H1 (cell line): ENCODE data around the gene ATP2A3. TPM values are rescaled to one million over a fixed set of nuclear protein-coding genes. Genes with fewer than 3 reads are reported as not detected.
"Not testable (repeated sequence)": the region's sequence is repeated elsewhere in the genome, so short reads cannot be mapped to it uniquely, and the experiment has no call there.

ENCODE experiments used
- CTCF ChIA-PET: fragments of 300-600 bp; sonication (Branson Sonifier 250); formaldehyde crosslinking; loops from one replicate; lab custom pipeline; 2021; ENCODE audit not compliant: partially characterized antibody; lab: Charles Lee
- POLR2A ChIA-PET: fragments of 300-600 bp; sonication (Branson Sonifier 250); formaldehyde crosslinking; loops from one replicate; lab custom pipeline; 2021; ENCODE audit warnings: inconsistent platforms; ENCODE audit not compliant: partially characterized antibody; lab: Charles Lee
- DNase-seq, 2 experiments: peaks; one replicate each; pipeline versions ENCODE4 v3.0.0 to v3.0.0-alpha.2; 2010 to 2022; ENCODE audit warnings: low spot score in 2 of 2, low read depth in 1 of 2, mixed read lengths in 1 of 2
- FAIRE-seq: peaks from 2 replicates; lab custom pipeline; 2011; peaks lifted over from hg19 to GRCh38; lab: Jason Lieb, UNC
- H2AFZ ChIP-seq: 2 replicates; pipeline ENCODE4 v1.8.1; 2012; ENCODE audit warnings: low read length, inconsistent platforms
- H2AK5ac ChIP-seq: 2 replicates; pipeline ENCODE4 v1.6.1; 2013; ENCODE audit warnings: low read depth, low read length
- H2BK120ac ChIP-seq: replicated peaks from 2 replicates; pipeline ENCODE3; 2013; ENCODE audit warnings: low read depth, low read length, inconsistent platforms
- H2BK12ac ChIP-seq: 2 replicates; pipeline ENCODE4 v1.6.1; 2013; ENCODE audit warnings: low read depth, low read length
- H2BK15ac ChIP-seq: 2 replicates; pipeline ENCODE4 v1.6.1; 2013; ENCODE audit warnings: low read length
- H2BK20ac ChIP-seq: 2 replicates; pipeline ENCODE4 v1.6.1; 2013; ENCODE audit warnings: low read length
- H2BK5ac ChIP-seq: 2 replicates; pipeline ENCODE4 v1.6.1; 2013; ENCODE audit warnings: low read depth, low read length
- H3K14ac ChIP-seq: 2 replicates; pipeline ENCODE4 v1.6.1; 2013; ENCODE audit warnings: inconsistent platforms; ENCODE audit not compliant: insufficient read length
- H3K18ac ChIP-seq: 2 replicates; pipeline ENCODE4 v1.6.1; 2013; ENCODE audit warnings: low read length; ENCODE audit errors: extremely low read depth
- H3K23ac ChIP-seq: 2 replicates; pipeline ENCODE4 v1.6.1; 2013; ENCODE audit warnings: inconsistent platforms; ENCODE audit not compliant: insufficient read length
- H3K23me2 ChIP-seq: 2 replicates; pipeline ENCODE4 v1.6.1; 2013; ENCODE audit warnings: low read depth, low read length
- H3K27ac ChIP-seq: 2 replicates; pipeline ENCODE4 v1.6.1; 2011; ENCODE audit warnings: low read depth, low read length, inconsistent platforms
- H3K27me3 ChIP-seq, 4 experiments: replicated peaks in 1 of 4; 1 replicate in 1 of 4; 2 replicates in 3 of 4; pipeline versions ENCODE4 v1.6.1 to v1.8.1; 2011 to 2013; ENCODE audit warnings: low read length in 3 of 4, mild to moderate bottlenecking in 3 of 4, inconsistent platforms in 2 of 4, mixed read lengths in 2 of 4, moderate library complexity in 1 of 4; ENCODE audit not compliant: control insufficient read depth in 3 of 4, insufficient read depth in 3 of 4; ENCODE audit errors: extremely low read depth in 1 of 4
- H3K36me3 ChIP-seq, 4 experiments: 2 replicates each; pipeline versions ENCODE4 v1.6.1 to v1.8.1; 2011 to 2013; ENCODE audit warnings: mild to moderate bottlenecking in 4 of 4, low read length in 3 of 4, moderate library complexity in 2 of 4, control low read depth in 1 of 4, inconsistent platforms in 1 of 4; ENCODE audit not compliant: insufficient read depth in 4 of 4, control insufficient read depth in 2 of 4
- H3K4ac ChIP-seq: replicated peaks from 2 replicates; pipeline ENCODE3; 2013; ENCODE audit warnings: low read length, low read depth, mixed read lengths, inconsistent platforms; ENCODE audit not compliant: insufficient read length
- H3K4me1 ChIP-seq, 4 experiments: replicated peaks in 1 of 4; 1 replicate in 1 of 4; 2 replicates in 3 of 4; pipeline versions ENCODE4 v1.6.1 to v1.8.1; 2011 to 2013; ENCODE audit warnings: low read length in 3 of 4, inconsistent platforms in 2 of 4, mixed read lengths in 1 of 4; ENCODE audit not compliant: insufficient read depth in 4 of 4, control insufficient read depth in 3 of 4
- H3K4me2 ChIP-seq, 2 experiments: 2 replicates each; pipeline versions ENCODE4 v1.6.1 to v1.8.1; 2011 to 2013; ENCODE audit warnings: low read depth in 2 of 2, low read length in 2 of 2, control low read depth in 1 of 2, inconsistent platforms in 1 of 2, mild to moderate bottlenecking in 1 of 2; ENCODE audit not compliant: insufficient read depth in 1 of 2
- H3K4me3 ChIP-seq, 4 experiments: fragments of 200-600, 300-600 bp in 1 of 4; sonication (generic), shearing (Covaris generic), sonication (Bioruptor Twin) in 1 of 4; 2 replicates each; pipeline versions ENCODE4 v1.5.1 to v1.8.1; 2011 to 2016; ENCODE audit warnings: low read length in 4 of 4, low read depth in 3 of 4, control low read depth in 2 of 4, inconsistent platforms in 2 of 4, mild to moderate bottlenecking in 2 of 4, mixed read lengths in 1 of 4, moderate library complexity in 1 of 4; ENCODE audit not compliant: insufficient read depth in 2 of 4; ENCODE audit errors: extremely low read depth in 1 of 4
- H3K56ac ChIP-seq: replicated peaks from 2 replicates; pipeline ENCODE3; 2013; ENCODE audit warnings: low read depth, mild to moderate bottlenecking, mixed read lengths, low read length, inconsistent platforms; ENCODE audit not compliant: insufficient read length
- H3K79me1 ChIP-seq: 2 replicates; pipeline ENCODE4 v1.6.1; 2013; ENCODE audit warnings: low read depth, low read length, control low read depth
- H3K79me2 ChIP-seq, 2 experiments: 2 replicates each; pipeline versions ENCODE4 v1.6.1 to v1.8.1; 2012 to 2013; ENCODE audit warnings: low read length in 2 of 2, mild to moderate bottlenecking in 2 of 2, inconsistent platforms in 1 of 2; ENCODE audit not compliant: insufficient read depth in 2 of 2, control insufficient read depth in 1 of 2
- H3K9ac ChIP-seq, 4 experiments: replicated peaks in 1 of 4; 1 replicate in 1 of 4; 2 replicates in 3 of 4; pipeline versions ENCODE4 v1.6.1 to v1.8.1; 2011 to 2013; ENCODE audit warnings: low read depth in 3 of 4, low read length in 3 of 4, control low read depth in 2 of 4, mild to moderate bottlenecking in 2 of 4, moderate library complexity in 2 of 4, inconsistent platforms in 1 of 4; ENCODE audit errors: extremely low read depth in 1 of 4
- H3K9me3 ChIP-seq, 2 experiments: 2 replicates each; pipeline versions ENCODE4 v1.6.1 to v1.8.1; 2012 to 2013; ENCODE audit warnings: mild to moderate bottlenecking in 2 of 2, moderate library complexity in 2 of 2, control low read depth in 1 of 2, inconsistent platforms in 1 of 2, low read depth in 1 of 2, low read length in 1 of 2, mixed read lengths in 1 of 2; ENCODE audit not compliant: insufficient read depth in 2 of 2
- H4K20me1 ChIP-seq, 2 experiments: replicated peaks in 1 of 2; 2 replicates each; pipeline versions ENCODE3 to v1.8.1; 2011 to 2013; ENCODE audit warnings: inconsistent platforms in 2 of 2, low read length in 2 of 2, mild to moderate bottlenecking in 1 of 2; ENCODE audit not compliant: insufficient read depth in 2 of 2, control insufficient read depth in 1 of 2
- H4K5ac ChIP-seq: 2 replicates; pipeline ENCODE4 v1.6.1; 2013; ENCODE audit warnings: low read length, low read depth, mixed read lengths, inconsistent platforms; ENCODE audit not compliant: insufficient read length
- H4K8ac ChIP-seq: 2 replicates; pipeline ENCODE4 v1.8.0; 2013; ENCODE audit warnings: mild to moderate bottlenecking, moderate library complexity, low read length, inconsistent platforms; ENCODE audit not compliant: insufficient read depth; ENCODE audit errors: extremely low read depth
- H4K91ac ChIP-seq: replicated peaks from 2 replicates; pipeline ENCODE3; 2013; ENCODE audit warnings: low read length, mixed read lengths, inconsistent platforms; ENCODE audit not compliant: insufficient read length
- WGBS, 2 experiments: shearing (Covaris generic) in 1 of 2; methylation state at CpG; one replicate each; pipeline versions ENCODE4 v1.1.6 to v1.1.7; 2013 to 2015; ENCODE audit warnings: low lambda C conversion rate in 2 of 2, mixed read lengths in 2 of 2, inconsistent platforms in 1 of 2, low coverage in 1 of 2, missing lambda C conversion rate in 1 of 2; ENCODE audit not compliant: insufficient replicate concordance in 2 of 2, insufficient coverage in 1 of 2, insufficient read length in 1 of 2; ENCODE audit errors: extremely low coverage in 1 of 2, missing lambda C conversion rate in 1 of 2; 5-methylcytosine and 5-hydroxymethylcytosine counted together
- polyA plus RNA-seq, 7 experiments: library from polyadenylated mRNA; depleted of rRNA in 3 of 7; stranded (reverse) in 5 of 7; unstranded in 2 of 7; fragments of >200 nt in 5 of 7; fragments of 200-250 nt in 2 of 7; gene quantifications; 1 replicate in 5 of 7; 2 replicates in 1 of 7; 4 replicates in 1 of 7; pipeline versions ENCODE4 v1.2.1 to v1.2.3, GENCODE V29; 2011 to 2013; ENCODE audit warnings: missing spikeins in 2 of 7, mixed read lengths in 2 of 7
- total RNA-seq: library from RNA; stranded (reverse); fragmentation: NEBNext Ultra II Directional; extraction: Animal tissue kit (Norgen Biotek cat#: 25700); gene quantifications from 2 replicates; pipeline ENCODE4 v1.2.1, GENCODE V29; 2021

Gene ATP2A3
- total and polyA plus RNA-seq, 2 of the 8 experiments (the other 6 are each of a cell fraction or from before 2014, with no cell fraction given) = 18.4 to 32.5 TPM

DNA sequence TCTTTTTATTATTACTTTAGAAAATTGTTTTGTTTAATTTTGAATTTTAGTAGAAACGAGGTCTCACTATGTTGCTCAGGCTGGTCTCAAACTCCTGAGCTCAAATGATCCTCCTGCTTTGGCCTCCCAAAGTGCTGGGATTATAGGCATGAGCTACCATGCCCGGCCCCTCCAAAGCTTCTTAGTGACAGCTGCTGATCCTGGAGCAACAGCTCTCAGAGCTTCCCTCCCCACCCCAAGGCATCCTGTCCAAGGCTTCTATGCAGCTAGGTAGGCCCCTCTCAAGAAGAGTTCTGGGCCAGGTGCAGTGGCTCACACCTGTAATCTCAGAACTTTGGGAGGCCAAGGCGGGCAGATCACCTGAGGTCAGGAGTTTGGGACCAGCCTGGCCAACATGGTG lies 15.7 kb downstream of the ATP2A3 start:
- H4K20me1 ChIP-seq, H3K9me3 ChIP-seq, H3K23ac ChIP-seq, H3K14ac ChIP-seq, H3K79me1 ChIP-seq, DNase-seq, H3K56ac ChIP-seq, H3K23me2 ChIP-seq, H2BK5ac ChIP-seq, H2BK20ac ChIP-seq, H3K4me2 ChIP-seq, FAIRE-seq, H3K27me3 ChIP-seq, H3K9ac ChIP-seq, H3K4me1 ChIP-seq, H2AFZ ChIP-seq, H3K4me3 ChIP-seq, H3K36me3 ChIP-seq, H4K91ac ChIP-seq, H3K18ac ChIP-seq, H4K8ac ChIP-seq, H2BK15ac ChIP-seq, H4K5ac ChIP-seq, H2BK12ac ChIP-seq, H2BK120ac ChIP-seq, H3K27ac ChIP-seq, H3K79me2 ChIP-seq, H2AK5ac ChIP-seq, H3K4ac ChIP-seq: not testable (repeated sequence)
- 92% methylated on average over 3 of the region's 3 CpGs; no CpG with 5 or more reads in 1 of the 2 experiments for WGBS, 2 experiments
- ChIA-PET CTCF (interaction anchor here (0.7 to 3.3 kb wide), 15 partner anchors 10 to 211 kb away, joined by 3 to 12 read pairs (median 4); partner anchors contain the start of gene ATP2A3), POLR2A (interaction anchor here (1.1 to 1.4 kb wide), 2 partner anchors 16 to 24 kb away, joined by 3 to 4 read pairs; partner anchors contain the start of gene ATP2A3)
